Trophoblast cell (in vitro differentiated cells and primary cell): ENCODE data around the gene PAX7.

Experiments used
- DNase-seq, 2 donors: peaks; one replicate each; pipeline ENCODE4 v3.0.0-alpha.2; 2016
- H2AFZ ChIP-seq: 2 replicates; pipeline ENCODE4 v1.6.1; 2013; ENCODE audit warnings: low read length, moderate library complexity, mild to moderate bottlenecking; ENCODE audit not compliant: insufficient read depth, poor library complexity
- H2AK5ac ChIP-seq: 2 replicates; pipeline ENCODE4 v1.6.1; 2013; ENCODE audit warnings: mild to moderate bottlenecking, low read length
- H2BK120ac ChIP-seq: 2 replicates; pipeline ENCODE4 v1.6.1; 2013; ENCODE audit warnings: low read length, mild to moderate bottlenecking, moderate library complexity; ENCODE audit not compliant: insufficient read depth, poor library complexity
- H2BK12ac ChIP-seq: 2 replicates; pipeline ENCODE4 v1.6.1; 2013; ENCODE audit warnings: mild to moderate bottlenecking, low read length, moderate library complexity
- H2BK5ac ChIP-seq: 2 replicates; pipeline ENCODE4 v1.6.1; 2013; ENCODE audit warnings: low read length, low read depth, moderate library complexity, mild to moderate bottlenecking; ENCODE audit not compliant: poor library complexity
- H3K14ac ChIP-seq: 2 replicates; pipeline ENCODE4 v1.6.1; 2013; ENCODE audit warnings: mild to moderate bottlenecking, low read length
- H3K18ac ChIP-seq: 2 replicates; pipeline ENCODE4 v1.6.1; 2013; ENCODE audit warnings: mild to moderate bottlenecking, low read length
- H3K23ac ChIP-seq: 2 replicates; pipeline ENCODE4 v1.6.1; 2013; ENCODE audit warnings: low read length
- H3K27ac ChIP-seq: 2 replicates; pipeline ENCODE4 v1.5.1; 2013; ENCODE audit warnings: low read depth, mild to moderate bottlenecking, inconsistent platforms, low read length, moderate library complexity
- H3K27me3 ChIP-seq: 2 replicates; pipeline ENCODE4 v1.6.1; 2013; ENCODE audit warnings: inconsistent platforms, mild to moderate bottlenecking, low read length, moderate library complexity; ENCODE audit not compliant: insufficient read depth
- H3K36me3 ChIP-seq, 2 experiments: 1 replicate in 1 of 2; 2 replicates in 1 of 2; pipeline ENCODE4 v1.6.1; 2013; ENCODE audit warnings: low read length in 2 of 2, mild to moderate bottlenecking in 2 of 2, moderate library complexity in 1 of 2; ENCODE audit not compliant: insufficient read depth in 2 of 2, control insufficient read depth in 1 of 2
- H3K4ac ChIP-seq: 2 replicates; pipeline ENCODE4 v1.6.1; 2013; ENCODE audit warnings: low read depth, mild to moderate bottlenecking, low read length, moderate library complexity
- H3K4me1 ChIP-seq, 2 experiments: 1 replicate in 1 of 2; 2 replicates in 1 of 2; pipeline ENCODE4 v1.6.1; 2013; ENCODE audit warnings: low read length in 2 of 2, mild to moderate bottlenecking in 2 of 2, moderate library complexity in 1 of 2; ENCODE audit not compliant: insufficient read depth in 2 of 2, control insufficient read depth in 1 of 2
- H3K4me2 ChIP-seq: 2 replicates; pipeline ENCODE4 v1.6.1; 2013; ENCODE audit warnings: inconsistent platforms, mild to moderate bottlenecking, low read length, moderate library complexity
- H3K4me3 ChIP-seq: 2 replicates; pipeline ENCODE4 v1.5.1; 2013; ENCODE audit warnings: mild to moderate bottlenecking, low read depth, low read length, inconsistent platforms
- H3K79me1 ChIP-seq: one replicate; pipeline ENCODE4 v1.6.1; 2013; ENCODE audit warnings: low read length
- H3K79me2 ChIP-seq: 2 replicates; pipeline ENCODE4 v1.6.1; 2013; ENCODE audit warnings: low read length, mild to moderate bottlenecking; ENCODE audit not compliant: control insufficient read depth, insufficient read depth, poor library complexity
- H3K9ac ChIP-seq: 2 replicates; pipeline ENCODE4 v1.6.1; 2013; ENCODE audit warnings: mild to moderate bottlenecking, low read length
- H3K9me3 ChIP-seq: 2 replicates; pipeline ENCODE4 v1.6.1; 2013; ENCODE audit warnings: low read depth, mild to moderate bottlenecking, control low read depth, inconsistent platforms, low read length; ENCODE audit not compliant: insufficient read depth
- H4K12ac ChIP-seq: 2 replicates; pipeline ENCODE4 v1.6.1; 2013; ENCODE audit warnings: low read depth, mild to moderate bottlenecking, low read length, moderate library complexity
- H4K8ac ChIP-seq: 2 replicates; pipeline ENCODE4 v1.6.1; 2013; ENCODE audit warnings: low read depth, mild to moderate bottlenecking, low read length, moderate library complexity
- H4K91ac ChIP-seq: one replicate; pipeline ENCODE4 v1.6.1; 2013; ENCODE audit warnings: low read depth, mild to moderate bottlenecking, low read length, moderate library complexity
- WGBS: extraction: QIAGEN DNeasy Blood & Tissue Kit; methylation state at CpG from one replicate; pipeline ENCODE4 v1.1.7; 2013; ENCODE audit warnings: missing lambda C conversion rate; ENCODE audit not compliant: insufficient read length, insufficient coverage; ENCODE audit errors: extremely low coverage; 5-methylcytosine and 5-hydroxymethylcytosine counted together

PAX7 gene

GRCh38 chr1:18783705-18784481, 153.2 kb downstream of the PAX7 start:
- Histone ChIP-seq H3K9ac (no peak overlapping the region), H3K4me2 (peak overlapping the region; percentile 6), H3K36me3 (no peaks in the 10 kb centered on the region), H3K23ac (no peak overlapping the region), H3K9me3 (no peaks in the 10 kb centered on the region), H2BK5ac (no peak overlapping the region), H4K8ac (no peak overlapping the region), H2AFZ (no peak overlapping the region), H2BK120ac (no peak overlapping the region), H2BK12ac (no peak overlapping the region), H3K4me3 (peak overlapping the region; percentile 53), H2AK5ac (no peak overlapping the region), H3K79me1 (no peaks in the 10 kb centered on the region), H3K14ac (no peak overlapping the region), H3K18ac (no peak overlapping the region), H3K4ac (no peak overlapping the region), H3K79me2 (no peaks in the 10 kb centered on the region), H4K12ac (no peak overlapping the region), H3K4me1 (no peaks in the 10 kb centered on the region), H3K27ac (no peak overlapping the region), H3K27me3 (peaks cover 3% of the 10 kb centered on the region), H4K91ac (no peak overlapping the region)
- WGBS = no CpG with 5 or more reads among the region's 28 CpGs
- DNase-seq = no peak

GRCh38 chr1:18784482-18784831, 153.8 kb downstream of the PAX7 start:
- Histone ChIP-seq H2BK120ac (no peak overlapping the region), H3K27me3 (peaks cover 3% of the 10 kb centered on the region), H3K79me2 (no peaks in the 10 kb centered on the region), H2AFZ (no peak overlapping the region), H3K79me1 (no peaks in the 10 kb centered on the region), H2BK12ac (no peak overlapping the region), H4K12ac (no peak overlapping the region), H4K91ac (no peak overlapping the region), H3K18ac (no peak overlapping the region), H3K9me3 (no peaks in the 10 kb centered on the region), H3K4me1 (no peaks in the 10 kb centered on the region), H3K4me2 (peak overlapping the region; percentile 6), H3K23ac (no peak overlapping the region), H4K8ac (no peak overlapping the region), H2BK5ac (no peak overlapping the region), H3K9ac (no peak overlapping the region), H3K4me3 (no peak overlapping the region), H3K14ac (no peak overlapping the region), H3K4ac (no peak overlapping the region), H3K27ac (no peak overlapping the region), H3K36me3 (no peaks in the 10 kb centered on the region), H2AK5ac (no peak overlapping the region)
- WGBS = no CpG with 5 or more reads among the region's 15 CpGs
- DNase-seq = no peak

GRCh38 chr1:18786149-18786548, 155.5 kb downstream of the PAX7 start:
- no peak overlapping the region for H2BK12ac ChIP-seq
- H4K8ac ChIP-seq = no peak overlapping the region
- no peak overlapping the region for H3K18ac ChIP-seq
- no peaks in the 10 kb centered on the region for H3K9me3 ChIP-seq
- H3K23ac ChIP-seq = no peak overlapping the region
- H3K27me3 ChIP-seq = peaks cover 3% of the 10 kb centered on the region
- H3K79me2 ChIP-seq = no peaks in the 10 kb centered on the region
- no peak overlapping the region for H2BK5ac ChIP-seq
- no peak overlapping the region for H4K12ac ChIP-seq
- H2AK5ac ChIP-seq = no peak overlapping the region
- H3K4me2 ChIP-seq = no peak overlapping the region
- no peaks in the 10 kb centered on the region for H3K36me3 ChIP-seq
- DNase-seq = no peak
- no peak overlapping the region for H2BK120ac ChIP-seq
- no peak overlapping the region for H2AFZ ChIP-seq
- no peak overlapping the region for H3K4me3 ChIP-seq
- no CpG with 5 or more reads among the region's 3 CpGs for WGBS
- no peak overlapping the region for H3K4ac ChIP-seq
- no peaks in the 10 kb centered on the region for H3K4me1 ChIP-seq
- no peaks in the 10 kb centered on the region for H3K79me1 ChIP-seq
- no peak overlapping the region for H4K91ac ChIP-seq
- no peak overlapping the region for H3K14ac ChIP-seq
- no peak overlapping the region for H3K27ac ChIP-seq
- H3K9ac ChIP-seq = no peak overlapping the region

DNA sequence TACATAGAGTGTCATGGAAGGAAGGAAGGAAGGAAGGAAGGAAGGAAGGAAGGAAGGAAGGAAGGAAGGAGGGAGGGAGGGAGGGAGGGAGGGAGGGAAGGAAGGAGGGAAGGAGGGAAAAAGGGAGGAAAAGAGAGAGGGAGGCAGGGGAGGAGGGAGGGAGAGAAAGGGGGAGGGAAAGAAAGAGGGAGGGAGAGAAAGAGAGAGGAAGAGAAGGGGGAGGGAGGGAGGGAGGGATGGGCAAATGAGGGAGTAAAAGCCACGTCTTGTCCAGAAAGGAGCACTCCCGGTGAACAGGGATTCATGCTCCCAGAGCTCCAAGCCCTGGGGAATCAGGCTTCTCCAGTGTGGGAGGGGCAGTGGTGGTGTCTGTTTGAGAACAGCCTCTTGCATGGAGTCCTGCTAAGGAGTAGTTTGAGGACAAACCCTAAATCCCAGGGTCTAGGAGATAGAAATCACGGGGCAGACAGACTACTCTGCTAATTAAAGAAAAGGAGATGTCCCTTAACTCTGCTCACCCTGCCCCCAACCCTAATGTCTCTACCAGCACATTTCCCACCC, 157.3 kb downstream of the PAX7 start:
- H2BK5ac ChIP-seq = no peak overlapping the region
- H2AFZ ChIP-seq = no peak overlapping the region
- no CpG with 5 or more reads among the region's 3 CpGs for WGBS
- no peak for DNase-seq
- no peaks in the 10 kb centered on the region for H3K9me3 ChIP-seq
- no peak overlapping the region for H2AK5ac ChIP-seq
- H3K79me2 ChIP-seq = no peaks in the 10 kb centered on the region
- no peak overlapping the region for H3K4me2 ChIP-seq
- H3K4me1 ChIP-seq = no peaks in the 10 kb centered on the region
- no peak overlapping the region for H3K4ac ChIP-seq
- H3K23ac ChIP-seq = no peak overlapping the region
- no peak overlapping the region for H2BK12ac ChIP-seq
- no peak overlapping the region for H4K8ac ChIP-seq
- H4K12ac ChIP-seq = no peak overlapping the region
- H3K36me3 ChIP-seq = no peaks in the 10 kb centered on the region
- no peak overlapping the region for H3K14ac ChIP-seq
- no peak overlapping the region for H4K91ac ChIP-seq
- H3K27me3 ChIP-seq = peaks cover 3% of the 10 kb centered on the region
- no peak overlapping the region for H2BK120ac ChIP-seq
- no peak overlapping the region for H3K27ac ChIP-seq
- no peaks in the 10 kb centered on the region for H3K79me1 ChIP-seq
- no peak overlapping the region for H3K4me3 ChIP-seq
- no peak overlapping the region for H3K18ac ChIP-seq
- no peak overlapping the region for H3K9ac ChIP-seq
